Germinal center (tissue), 1 donor: ENCODE data around the gene SLC41A3.
"Not testable (repeated sequence)": the region's sequence is repeated elsewhere in the genome, so short reads cannot be mapped to it uniquely, and the experiment has no call there.

ENCODE experiments used
- DNase-seq: peaks from one replicate; pipeline ENCODE4 v3.0.0; 2012; ENCODE audit warnings: mixed read lengths, low spot score

SLC41A3 gene

GRCh38 chr3:126106336-126107202, 22.6 kb upstream of the SLC41A3 start:
- no peak for DNase-seq

GRCh38 chr3:126105691-126106187, 21.8 kb upstream of the SLC41A3 start:
- DNase-seq = no peak

- no peak for DNase-seq
These were observed 21.1 kb upstream of the SLC41A3 start for GRCh38 chr3:126104742-126105605.

- DNase-seq = no peak
These were observed 20.2 kb upstream of the SLC41A3 start for GRCh38 chr3:126104028-126104635.

GRCh38 chr3:126103121-126104027, 19.4 kb upstream of the SLC41A3 start:
- DNase-seq = no peak

- no peak for DNase-seq
These were observed 18.6 kb upstream of the SLC41A3 start for GRCh38 chr3:126102530-126102951.

- no peak for DNase-seq
These were observed 18.1 kb upstream of the SLC41A3 start for GRCh38 chr3:126102011-126102410.

- no peak for DNase-seq
These were observed 17.6 kb upstream of the SLC41A3 start for GRCh38 chr3:126101521-126101982.

- DNase-seq = no peak
These were observed 16.8 kb upstream of the SLC41A3 start for GRCh38 chr3:126100634-126101301.

- no peak for DNase-seq
These were observed 16.3 kb upstream of the SLC41A3 start for GRCh38 chr3:126100269-126100633.

GRCh38 chr3:126098391-126098858, 14.5 kb upstream of the SLC41A3 start:
- no peak for DNase-seq

GRCh38 chr3:126097801-126098200, 13.9 kb upstream of the SLC41A3 start:
- no peak for DNase-seq

GRCh38 chr3:126096274-126096673, 12.3 kb upstream of the SLC41A3 start:
- DNase-seq = not testable (repeated sequence)

- DNase-seq = not testable (repeated sequence)
These were observed 8.2 kb upstream of the SLC41A3 start for GRCh38 chr3:126092128-126092527.

GRCh38 chr3:126087552-126088175, 3.7 kb upstream of the SLC41A3 start:
- DNase-seq = no peak

GRCh38 chr3:126085841-126086240, 1.9 kb upstream of the SLC41A3 start:
- no peak for DNase-seq

- no peak for DNase-seq
These were observed 1.4 kb upstream of the SLC41A3 start for GRCh38 chr3:126085276-126085675.

- no peak for DNase-seq
These were observed 850 bp upstream of the SLC41A3 start for GRCh38 chr3:126084768-126085180.

GRCh38 chr3:126083511-126083912, 412 bp downstream of the SLC41A3 start:
- peak; percentile 65 for DNase-seq

GRCh38 chr3:126083138-126083445, 832 bp downstream of the SLC41A3 start:
- no peak for DNase-seq
